ENCODE measurements around the gene CWC22.
"Not testable (repeated sequence)": the region's sequence is repeated elsewhere in the genome, so short reads cannot be mapped to it uniquely, and the experiment has no call there.

Gene CWC22

GRCh38 chr2:180016937-180017336 is 9.8 kb upstream of the CWC22 start:
- ChIA-PET POLR2A (no interaction called here), CTCF (interaction anchor here (1.4 kb wide), 1 partner anchor 8 kb away, joined by 3 read pairs; no protein-coding TSS in a partner anchor)
- DNase-seq (ENCODE audit: extremely low spot score) = no peak
- TF ChIP-seq CTCF (IDR thresholded peaks at IDR 0.05; ENCODE audit: control extremely low read depth, extremely low read depth, low read depth, missing control alignments) = no peak

- ChIA-PET CTCF (interaction anchor here (1.4 to 1.8 kb wide), 2 partner anchors 10 to 13 kb away, joined by 4 to 8 read pairs; no protein-coding TSS in a partner anchor), POLR2A (no interaction called here)
- TF ChIP-seq CTCF (IDR thresholded peaks at IDR 0.05; ENCODE audit: control extremely low read depth, extremely low read depth, low read depth, missing control alignments) = no peak
- DNase-seq (ENCODE audit: extremely low spot score) = no peak
These were observed 9.0 kb upstream of the CWC22 start for GRCh38 chr2:180015951-180016709.

- ChIA-PET POLR2A (no interaction called here), CTCF (no interaction called here)
- no peak for DNase-seq (ENCODE audit: extremely low spot score)
- TF ChIP-seq CTCF (IDR thresholded peaks at IDR 0.05; ENCODE audit: control extremely low read depth, extremely low read depth, low read depth, missing control alignments) = no peak
These were observed 5.4 kb upstream of the CWC22 start for GRCh38 chr2:180012523-180012922.

GRCh38 chr2:180010701-180011100 is 3.6 kb upstream of the CWC22 start:
- no peak for DNase-seq (ENCODE audit: extremely low spot score)
- ChIA-PET CTCF (no interaction called here), POLR2A (no interaction called here)
- TF ChIP-seq CTCF (IDR thresholded peaks at IDR 0.05; ENCODE audit: control extremely low read depth, extremely low read depth, low read depth, missing control alignments) = no peak

GRCh38 chr2:180006231-180006630 is 866 bp downstream of the CWC22 start:
- no peak for DNase-seq (ENCODE audit: extremely low spot score)
- CTCF ChIA-PET = interaction anchor here (1.1 kb wide), 1 partner anchor 9 kb away, joined by 4 read pairs; no protein-coding TSS in a partner anchor
- TF ChIP-seq CTCF (IDR thresholded peaks at IDR 0.05; ENCODE audit: control extremely low read depth, extremely low read depth, low read depth, missing control alignments) = no peak
- POLR2A ChIA-PET = no interaction called here

- DNase-seq (ENCODE audit: extremely low spot score); POLR2A ChIA-PET: not testable (repeated sequence)
- CTCF ChIA-PET = interaction anchor here (1.1 kb wide), 1 partner anchor 10 kb away, joined by 4 read pairs; no protein-coding TSS in a partner anchor
These were observed 1.6 kb downstream of the CWC22 start for GRCh38 chr2:180005465-180005864.

- ChIA-PET POLR2A (interaction anchor here (0.7 kb wide), 1 partner anchor 157 kb away, joined by 3 read pairs; no protein-coding TSS in a partner anchor), CTCF (interaction anchor here (1.4 kb wide), 1 partner anchor 13 kb away, joined by 3 read pairs; no protein-coding TSS in a partner anchor)
- DNase-seq (ENCODE audit: extremely low spot score) = no peak
- TF ChIP-seq CTCF (IDR thresholded peaks at IDR 0.05; ENCODE audit: control extremely low read depth, extremely low read depth, low read depth, missing control alignments) = no peak
These were observed 2.4 kb downstream of the CWC22 start for GRCh38 chr2:180004731-180005130.

Measured in GM10248 (cell line).